HG03520 (cell line): ENCODE data around the gene MIER2.

ENCODE experiments used
- ATAC-seq: cut with Tn5 transposase; IDR thresholded peaks from one replicate; pipeline ENCODE4 v1.9.1; 2021; ENCODE audit warnings: mild to moderate bottlenecking, moderate library complexity; ENCODE audit not compliant: unreplicated experiment

MIER2 gene

DNA sequence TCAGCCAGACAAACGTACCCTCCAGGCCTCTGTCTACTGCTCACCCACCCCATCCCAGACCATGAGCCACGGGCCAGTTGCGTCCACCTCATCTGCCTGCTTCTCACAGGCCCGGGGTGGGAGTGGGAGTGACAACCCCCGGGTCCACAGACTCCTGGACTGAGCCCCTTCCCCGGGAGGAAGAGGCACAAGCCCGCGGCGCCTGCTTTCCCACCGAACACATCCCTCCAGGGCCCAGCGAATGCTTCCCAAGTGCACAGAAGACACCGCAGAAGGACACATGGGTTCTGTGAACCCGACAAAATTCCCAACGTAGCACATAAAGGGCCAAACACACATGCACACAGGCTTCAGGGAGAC, 35.4 kb downstream of the MIER2 start:
- ATAC-seq: no peak

DNA sequence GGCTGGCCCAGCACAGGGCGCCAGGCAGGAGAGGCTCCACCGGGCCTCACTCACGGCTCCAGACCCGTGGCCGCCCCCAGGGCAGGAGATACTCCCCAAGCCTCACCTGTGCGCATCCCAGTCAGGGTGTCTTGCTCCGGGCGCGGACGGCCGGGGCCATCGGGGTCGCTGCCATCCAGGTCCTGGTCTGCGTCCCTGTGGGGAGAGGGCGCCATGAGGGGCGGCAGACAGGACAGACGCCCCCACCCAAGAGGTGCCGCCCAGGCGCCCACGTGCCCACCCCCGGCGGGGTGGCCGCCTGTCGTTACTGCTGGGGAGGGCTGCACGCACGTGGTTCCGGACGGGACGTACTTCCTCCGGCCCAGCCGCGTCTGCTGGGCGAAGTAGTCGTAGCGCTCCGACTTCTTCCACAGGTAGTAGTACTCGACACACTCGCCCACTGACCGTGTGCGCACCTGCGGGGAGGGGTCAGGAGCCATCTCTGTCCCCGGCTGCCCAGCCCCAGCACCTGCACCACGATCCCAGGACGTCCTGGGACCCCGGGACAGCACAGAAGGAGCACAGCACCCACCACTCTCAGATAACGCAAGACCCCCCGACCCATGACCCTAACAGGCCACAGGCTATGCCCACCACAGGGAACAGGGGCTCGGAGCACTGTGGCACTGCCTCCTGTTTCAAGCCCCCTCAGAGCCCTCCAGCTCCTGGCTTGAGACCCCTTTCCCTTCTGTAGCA, 36.0 kb downstream of the MIER2 start:
- ATAC-seq: no peak

DNA sequence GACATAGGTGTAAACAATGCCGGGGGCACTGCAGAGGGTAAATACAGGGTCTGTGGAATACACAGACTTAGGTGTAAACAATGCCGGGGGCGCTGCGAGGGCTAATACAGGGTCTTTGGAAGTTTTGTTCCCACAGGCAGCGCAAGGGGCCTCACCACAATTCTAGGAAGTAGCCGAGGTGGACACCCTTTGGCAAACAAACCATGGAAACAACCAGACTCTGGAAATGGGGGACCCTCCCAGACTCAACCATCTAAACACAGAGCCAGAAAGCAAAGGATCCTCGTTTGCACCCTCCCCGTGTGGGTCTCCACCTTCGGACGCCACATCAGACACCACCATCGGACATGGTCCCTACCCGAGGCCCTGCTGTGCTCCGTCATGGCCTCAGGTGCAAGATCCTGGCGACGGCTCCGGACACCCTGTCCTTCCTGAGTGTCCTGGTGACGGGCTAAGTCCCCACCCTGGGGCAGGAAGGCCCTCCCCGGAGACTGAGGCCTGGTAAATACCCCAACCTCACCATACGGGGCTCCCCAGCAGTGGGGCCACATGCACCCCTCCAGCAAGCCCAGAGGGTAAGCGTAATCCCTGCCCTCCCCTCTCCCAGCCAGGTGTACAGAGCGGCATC, 36.7 kb downstream of the MIER2 start:
- no peak for ATAC-seq

DNA sequence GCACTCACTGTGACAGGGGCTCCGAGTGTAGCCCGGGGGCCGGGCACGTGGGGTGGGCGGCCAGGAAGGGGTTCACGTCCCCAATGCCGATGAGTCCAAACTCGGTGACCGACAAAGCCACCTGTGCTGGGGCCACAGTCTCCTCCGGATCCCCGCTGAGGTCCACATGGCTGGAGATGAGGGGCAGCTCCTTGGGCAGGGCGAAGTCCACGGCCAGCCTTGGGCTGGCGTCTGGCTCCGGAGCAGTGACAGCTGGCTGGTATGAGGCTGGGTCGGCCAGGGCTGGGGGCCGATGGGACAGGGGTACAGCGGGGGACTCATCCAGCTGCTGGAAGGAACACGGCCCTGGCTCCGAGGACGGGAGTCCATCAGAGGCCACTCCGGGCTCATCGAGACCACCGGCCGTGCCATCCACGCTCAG, 37.5 kb downstream of the MIER2 start:
- no peak for ATAC-seq

DNA sequence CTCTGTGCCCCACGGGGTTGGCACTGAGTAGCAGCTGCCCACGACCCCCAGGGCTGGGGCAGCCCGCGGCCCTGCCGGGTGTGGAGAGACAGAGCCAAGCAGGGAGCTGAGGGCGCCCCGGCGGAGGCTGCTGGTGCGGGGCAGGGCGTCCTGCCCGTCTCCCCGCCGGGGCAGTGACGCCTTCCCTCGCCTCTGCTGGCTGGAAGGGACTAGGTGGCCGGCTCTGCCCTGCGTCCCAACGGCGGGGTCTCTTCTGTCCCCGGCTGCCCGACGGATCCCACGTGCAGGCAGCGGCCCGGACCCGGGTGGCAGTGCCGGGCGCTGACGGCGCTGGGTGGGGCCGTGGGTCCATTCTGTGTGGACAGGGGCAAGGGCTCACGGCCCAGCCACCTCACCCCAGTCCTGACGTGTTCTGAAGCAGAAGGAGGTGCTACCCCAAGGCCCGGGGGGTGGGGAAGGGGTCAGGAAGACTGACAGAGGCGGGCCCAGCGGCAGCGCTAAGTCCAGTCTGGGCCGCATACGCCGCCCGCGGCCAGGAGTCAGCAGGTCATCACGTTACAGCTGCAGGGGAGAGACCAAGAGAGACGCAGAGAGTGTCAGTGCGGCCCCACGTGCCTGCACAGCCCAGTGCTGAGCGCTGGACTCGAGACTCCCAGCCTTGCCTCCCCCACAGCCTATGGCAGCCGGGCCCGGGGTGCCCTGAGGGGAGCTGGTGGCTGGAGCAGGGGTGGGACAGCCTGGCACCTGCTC, 38.3 kb downstream of the MIER2 start:
- no peak for ATAC-seq

DNA sequence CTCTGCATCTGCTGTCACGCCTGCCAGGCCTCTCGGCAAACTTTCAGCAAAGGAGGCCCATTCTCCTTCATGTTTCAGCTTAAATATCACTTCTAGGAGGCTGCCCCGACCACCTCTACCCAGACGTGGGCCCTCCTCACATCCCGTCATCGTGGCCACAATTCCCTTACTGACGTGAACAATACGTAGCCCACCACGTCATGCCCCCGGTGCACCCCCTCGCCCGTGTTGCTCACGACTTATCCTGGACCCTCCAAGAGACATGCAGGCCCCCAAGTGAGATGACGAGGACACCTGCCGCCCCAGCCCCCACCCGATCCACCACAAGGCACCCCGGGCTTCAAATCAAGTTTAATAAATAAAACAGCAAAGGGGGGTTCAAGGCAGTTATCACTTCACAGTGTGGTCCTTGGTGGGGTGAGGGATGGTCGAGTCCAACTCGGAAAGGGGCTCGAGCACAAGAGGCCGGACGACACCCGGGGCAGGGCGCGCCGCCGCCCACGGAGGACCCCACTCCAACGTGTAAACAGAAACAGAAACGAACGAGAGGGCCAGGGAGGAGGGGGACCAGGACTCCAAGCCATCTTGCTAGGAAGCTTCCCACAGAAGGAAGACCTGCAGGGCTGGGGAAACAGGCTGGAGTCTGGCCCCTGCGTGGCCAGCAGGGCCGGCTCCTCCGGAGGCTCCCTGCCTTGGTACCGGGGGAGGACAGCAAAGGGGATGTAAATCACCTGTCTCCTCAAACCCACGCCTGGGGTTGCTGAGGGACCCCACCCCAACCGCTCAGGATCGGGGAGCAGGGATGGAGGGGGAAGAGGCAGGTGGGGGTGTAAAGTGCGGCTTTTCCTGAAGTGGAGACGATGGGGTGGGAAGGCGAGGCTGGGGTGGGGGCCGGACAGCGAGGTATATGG, 39.1 kb downstream of the MIER2 start:
- no peak for ATAC-seq

DNA sequence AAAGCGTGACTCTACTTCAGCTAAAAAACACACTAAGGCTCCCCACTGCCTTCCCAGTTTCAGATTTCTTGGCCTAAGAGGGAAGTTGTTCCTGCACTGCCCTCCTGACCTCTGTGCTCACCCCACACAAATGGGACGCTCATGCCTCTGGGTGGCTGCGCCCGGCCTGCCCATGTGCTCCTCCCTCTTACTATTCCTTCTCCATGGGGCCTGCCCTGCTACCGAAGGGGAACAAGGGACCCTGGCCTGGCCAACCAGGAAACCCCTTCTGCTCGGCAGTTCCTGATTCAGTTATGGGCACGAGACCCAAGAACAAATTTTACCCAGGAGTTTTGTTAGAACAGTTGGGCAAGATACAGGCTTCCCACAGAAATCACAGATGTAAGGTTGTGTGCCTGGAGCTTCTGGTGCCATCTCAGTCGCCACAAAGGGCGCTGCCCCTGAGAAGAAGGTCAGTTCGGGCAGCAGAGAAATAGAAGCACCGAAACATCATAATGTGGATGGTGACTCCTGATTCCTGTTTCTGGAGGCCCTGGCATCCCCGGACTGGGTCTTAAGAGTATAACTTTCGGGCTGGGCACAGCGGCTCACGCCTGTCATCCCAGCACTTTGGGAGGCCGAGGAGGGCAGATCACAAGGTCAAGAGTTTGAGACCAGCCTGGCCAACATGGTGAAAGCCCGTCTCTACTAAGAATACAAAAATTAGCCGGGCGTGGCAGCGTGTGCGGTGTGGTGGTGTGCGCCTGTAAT, 47.9 kb downstream of the MIER2 start:
- no peak for ATAC-seq

DNA sequence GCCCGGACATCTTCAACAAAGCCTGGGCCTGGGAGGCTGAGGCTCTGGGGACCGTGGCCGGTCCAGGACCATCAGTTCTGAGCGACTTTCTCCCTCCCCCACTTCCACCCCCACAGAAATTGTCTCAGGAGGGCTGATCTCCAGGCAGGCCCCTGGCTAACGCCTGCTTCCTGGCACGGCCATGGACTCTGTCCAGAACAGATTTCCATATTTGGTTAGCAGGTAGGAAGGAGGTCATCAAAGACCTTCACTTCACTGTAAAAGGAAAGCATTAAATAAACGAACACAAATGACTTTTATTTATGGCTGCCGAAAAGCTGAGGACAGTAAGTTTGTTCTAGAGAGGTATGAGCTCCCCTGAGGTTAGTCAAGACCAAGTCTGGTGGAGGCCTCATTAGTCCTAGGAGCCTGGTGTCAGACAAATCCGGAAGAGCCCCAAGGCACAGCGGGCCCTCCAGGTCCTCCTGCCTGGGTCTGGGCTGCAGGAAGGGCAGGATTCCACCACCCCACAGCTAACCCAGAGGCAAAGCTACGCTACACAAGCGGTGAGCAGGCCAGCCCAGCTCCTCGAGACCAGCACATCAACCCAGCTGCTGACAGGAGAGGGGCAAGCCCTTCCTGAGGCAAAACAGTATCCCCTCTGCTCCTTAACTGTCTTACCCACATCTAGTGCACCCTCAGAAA, 48.8 kb downstream of the MIER2 start:
- no peak for ATAC-seq

DNA sequence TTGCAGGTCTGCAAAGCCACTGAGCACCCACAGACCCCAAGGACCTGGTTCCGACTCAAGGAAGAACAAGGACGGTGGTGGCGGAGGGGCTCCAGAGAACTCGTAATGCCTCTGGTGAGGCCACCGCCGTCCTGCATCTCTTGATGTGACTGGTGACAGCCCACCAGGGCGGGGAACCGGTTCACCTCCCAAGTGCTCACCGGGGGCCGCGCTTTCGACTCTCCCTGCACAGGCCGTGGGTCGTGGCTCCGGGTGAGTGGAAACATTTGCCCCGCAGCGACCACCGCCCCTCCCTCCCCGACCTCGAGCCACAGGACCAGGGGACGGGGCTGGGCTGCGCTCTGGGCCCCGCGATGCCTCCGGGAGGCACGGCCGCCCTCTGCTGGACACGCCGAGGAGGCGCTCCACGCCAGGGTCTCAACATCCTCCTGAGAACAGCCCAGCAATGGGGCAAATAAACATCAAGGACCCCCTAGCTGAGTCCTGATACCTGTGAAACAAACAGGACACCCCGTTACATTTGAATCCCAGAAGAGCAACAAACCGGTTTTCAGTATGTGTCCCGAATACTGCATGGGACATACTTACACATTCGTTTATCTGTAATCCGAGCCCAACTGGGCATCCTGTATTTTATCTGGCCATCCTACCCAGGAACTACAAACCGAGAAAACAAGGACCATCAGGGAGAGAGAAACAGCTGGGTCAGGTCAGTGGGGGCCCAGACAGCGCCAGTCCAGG, 49.5 kb downstream of the MIER2 start:
- ATAC-seq: no peak

DNA sequence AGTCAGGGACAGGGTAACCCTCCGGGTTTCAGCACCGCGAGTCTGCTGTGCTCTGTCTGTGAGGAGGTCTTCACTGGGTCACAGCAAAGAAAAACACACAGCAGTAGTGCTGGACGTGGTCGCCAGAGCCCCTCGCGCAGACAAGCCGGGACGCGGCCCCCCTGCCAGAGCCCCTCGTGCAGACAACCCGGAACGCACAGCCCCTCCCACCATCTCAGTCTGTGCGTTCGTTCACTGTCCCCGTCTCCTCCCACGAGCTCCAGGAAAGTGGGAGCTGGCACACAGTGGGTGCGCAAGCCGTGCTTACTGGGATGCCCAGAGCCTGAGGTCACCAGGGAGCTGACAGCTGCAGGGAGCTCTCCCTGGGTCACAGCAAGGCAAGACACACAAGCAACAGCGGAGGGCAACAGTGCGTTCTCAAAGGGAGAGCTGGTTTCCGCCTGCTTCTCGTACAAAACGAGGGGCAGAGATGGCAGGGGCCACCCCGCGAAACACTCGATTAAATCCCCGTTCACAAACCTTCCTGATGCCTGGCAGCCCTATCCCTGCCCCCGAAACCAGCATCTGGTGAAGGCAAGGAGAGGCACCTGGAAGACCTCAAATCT, 50.2 kb downstream of the MIER2 start:
- no peak for ATAC-seq

DNA sequence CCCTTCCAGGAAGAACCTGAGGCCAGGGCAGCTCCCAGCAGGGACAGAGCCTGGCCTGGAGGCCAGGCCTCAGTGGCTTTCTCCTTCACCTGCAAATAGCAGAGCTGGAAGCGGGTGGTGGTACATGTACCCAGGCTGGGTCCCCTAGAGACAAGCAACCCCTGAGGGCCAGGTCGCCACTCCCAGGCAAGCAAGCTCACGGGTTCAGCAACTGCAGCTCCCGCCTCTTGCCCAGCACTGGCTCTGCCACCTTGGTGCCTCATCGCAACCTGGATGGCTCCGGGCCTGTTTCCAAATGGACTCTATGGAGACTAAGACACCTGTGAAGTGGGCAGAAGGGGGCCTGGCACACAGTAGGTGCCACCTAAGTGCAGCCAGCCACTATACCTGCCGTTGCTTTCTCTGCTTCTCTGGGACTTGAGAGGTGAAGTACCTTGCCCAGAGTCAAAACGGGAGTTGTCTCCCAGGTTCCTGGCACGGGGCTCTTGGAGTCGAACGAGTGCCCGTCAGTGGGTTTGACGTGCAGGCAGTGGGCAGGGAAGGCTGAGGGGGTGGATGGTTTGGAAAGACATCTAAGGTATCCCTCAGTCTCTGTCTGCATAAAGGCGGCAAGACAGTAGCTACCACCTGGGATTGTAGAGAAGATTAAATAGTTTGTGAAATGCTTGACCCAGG, 51.0 kb downstream of the MIER2 start:
- ATAC-seq: no peak

DNA sequence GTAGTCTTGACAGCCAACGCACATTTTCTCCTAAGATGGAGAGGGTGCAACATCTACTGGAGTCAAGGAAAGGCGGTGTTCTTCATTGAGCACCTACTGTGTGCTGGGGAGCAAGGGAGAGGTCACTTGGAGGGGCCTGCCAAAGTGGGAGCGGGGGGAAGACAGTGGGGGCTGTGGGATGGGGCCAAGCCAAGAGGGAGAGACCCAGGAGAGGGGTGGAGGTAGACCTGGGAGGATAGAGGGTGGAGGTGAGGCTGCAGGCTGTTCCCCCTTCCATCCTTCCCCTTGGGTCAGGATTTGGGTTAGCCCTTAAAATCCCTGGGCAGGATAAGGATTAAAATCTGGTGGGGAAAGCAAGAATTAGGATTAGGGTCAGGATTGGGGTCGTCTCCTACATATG, 51.6 kb downstream of the MIER2 start:
- no peak for ATAC-seq

DNA sequence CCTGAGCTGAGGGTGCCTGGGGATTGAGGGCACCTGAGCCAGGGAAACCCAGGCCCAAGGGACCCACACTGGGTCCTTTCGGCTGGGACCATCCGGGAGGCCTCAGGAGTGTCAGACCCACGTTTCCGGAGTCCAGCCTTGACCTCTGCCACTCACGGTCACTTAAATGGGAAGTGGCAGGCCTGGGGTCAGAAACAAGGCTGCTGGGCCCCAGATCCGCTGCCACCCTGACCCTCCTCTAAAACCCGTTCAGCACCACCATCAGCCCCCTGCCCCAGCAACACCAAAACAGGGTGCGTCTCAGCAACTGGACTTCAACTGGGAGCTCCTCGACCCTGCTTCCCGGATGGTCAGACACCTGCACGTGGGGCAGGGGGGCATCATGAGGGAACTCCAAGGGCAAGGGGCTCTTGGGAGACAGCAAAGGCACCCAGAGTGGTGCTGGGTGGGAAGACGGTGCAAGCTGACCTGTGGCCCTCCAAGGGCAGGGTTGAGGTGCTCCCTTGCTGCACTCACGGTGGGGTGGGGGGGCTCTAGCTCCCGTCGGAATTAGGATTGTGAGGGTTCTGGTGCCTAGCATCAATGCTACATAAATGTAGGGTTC, 52.2 kb downstream of the MIER2 start:
- ATAC-seq: no peak

DNA sequence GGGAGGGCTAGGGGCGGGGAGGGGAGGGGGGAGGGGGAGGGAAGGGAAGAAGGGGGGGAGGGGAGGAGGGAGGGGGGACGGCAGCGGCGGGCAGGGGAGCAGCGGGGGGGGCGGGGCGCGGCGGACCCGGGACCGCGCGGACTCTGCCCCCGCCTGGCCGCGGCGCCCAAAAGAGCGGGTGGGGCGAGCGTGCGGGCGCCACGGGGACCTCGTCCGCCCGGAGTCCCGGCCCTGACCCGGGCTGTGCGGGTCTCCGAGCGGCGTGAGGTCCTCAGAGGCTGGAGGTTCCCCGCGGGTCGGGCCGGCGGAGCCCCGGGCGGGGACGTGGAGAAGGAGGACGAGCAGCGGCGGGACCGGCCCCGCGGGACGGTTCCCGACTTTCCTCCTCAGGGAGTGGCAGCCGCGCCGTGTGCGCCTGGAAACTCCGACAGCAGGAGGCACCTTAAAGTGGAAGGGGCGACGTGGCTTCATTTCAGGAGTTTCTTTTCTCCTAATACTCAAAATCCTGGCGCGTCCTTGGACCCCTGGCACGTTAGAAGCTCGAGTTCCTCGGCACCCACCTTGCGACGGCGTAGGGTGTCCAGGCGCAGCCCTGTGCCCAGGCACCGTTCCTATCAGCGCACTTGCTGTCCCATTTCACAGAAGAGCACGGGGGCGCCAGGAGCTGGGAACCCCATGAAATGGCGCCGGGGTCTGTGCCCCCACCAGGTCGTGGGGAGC, 52.9 kb downstream of the MIER2 start:
- ATAC-seq: no peak

DNA sequence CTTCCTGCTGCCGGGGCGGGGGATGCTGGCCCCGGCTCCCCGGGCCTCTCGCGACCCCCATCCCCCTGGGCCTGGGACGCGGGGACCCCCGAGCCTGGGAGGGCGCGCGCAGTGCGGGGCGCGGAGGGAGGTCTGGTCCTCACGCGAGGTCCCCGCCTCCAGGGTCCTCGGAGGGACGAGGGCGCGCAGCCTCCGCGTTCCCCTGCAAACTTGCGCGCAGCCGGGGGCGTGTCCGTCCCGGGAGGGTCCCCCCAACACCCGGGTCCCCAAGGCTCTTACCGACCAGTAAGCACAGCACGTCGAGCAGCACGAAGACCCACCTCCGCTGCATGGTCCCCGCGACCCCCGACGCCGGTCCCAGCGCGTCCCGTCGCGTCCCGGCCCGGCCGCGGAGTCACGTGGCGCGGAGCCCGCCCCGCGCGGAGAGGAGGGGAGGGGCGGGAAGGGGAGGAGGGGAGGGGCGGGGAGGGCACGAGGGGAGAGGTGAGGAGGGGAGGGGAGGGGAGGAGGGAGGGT, 53.5 kb downstream of the MIER2 start, which contains the start of gene PLPP2:
Gene PLPP2 (minus strand): TSS at position 398 of the 516 bp plus-strand sequence. CDS start 67 bp downstream, at position 331.
- ATAC-seq: no peak

DNA sequence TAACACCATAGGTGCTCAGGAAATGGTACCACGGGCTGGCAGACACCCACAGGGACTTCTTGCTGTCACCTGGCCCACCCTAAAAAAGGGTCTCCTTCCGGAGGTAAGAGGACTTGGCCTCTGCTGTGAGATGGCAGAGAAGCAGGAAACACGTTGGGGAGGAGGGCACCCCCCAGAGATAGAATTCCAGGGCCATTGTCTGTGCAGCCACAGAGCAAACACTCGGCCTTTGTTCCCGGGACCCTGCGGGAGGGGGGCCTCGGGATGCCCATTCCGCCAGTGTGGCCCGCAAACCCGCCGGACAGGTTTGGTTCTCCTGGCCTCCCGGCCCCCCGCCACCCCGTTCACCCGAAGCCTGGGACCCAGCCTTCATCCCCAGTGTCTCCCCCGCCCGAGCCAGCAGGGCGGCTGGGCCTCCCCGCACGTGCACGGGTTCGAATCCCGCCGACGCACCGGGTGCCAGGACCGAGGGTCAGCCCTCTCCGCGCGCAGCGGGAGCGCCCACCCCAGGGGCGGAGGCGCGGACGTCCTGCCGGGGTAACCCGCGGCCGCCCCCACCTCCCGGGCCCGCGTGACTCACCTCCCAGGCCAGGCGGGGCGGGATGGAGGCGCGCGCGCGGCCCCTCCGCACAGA, 54.1 kb downstream of the MIER2 start:
- ATAC-seq: no peak
